Smooth muscle cell (in vitro differentiated cells): ENCODE results near the gene FBXL5. TPM values are rescaled to one million over a fixed set of nuclear protein-coding genes. Genes with fewer than 3 reads are reported as not detected.

Experiments
- DNase-seq: peaks from one replicate; lab custom pipeline; 2025; ENCODE audit not compliant: unreplicated experiment; lab: John Stamatoyannopoulos, UW
- H2AFZ ChIP-seq: fragments of 200-600 bp; sonication (generic); 2 replicates; pipeline ENCODE4 v1.6.0; 2016; ENCODE audit warnings: antibody characterized with exemption, low read depth, mild to moderate bottlenecking
- H3F3A ChIP-seq: fragments of 200-600 bp; sonication (generic); 2 replicates; pipeline ENCODE4 v1.6.0; 2017; ENCODE audit warnings: antibody characterized with exemption, low read depth
- H3K27ac ChIP-seq: fragments of 200-600 bp; sonication (generic); 2 replicates; pipeline ENCODE4 v1.5.1; 2016; ENCODE audit warnings: low read depth, mild to moderate bottlenecking
- H3K27me3 ChIP-seq: fragments of 200-600 bp; sonication (generic); 2 replicates; pipeline ENCODE4 v1.6.1; 2016; ENCODE audit warnings: low read depth, mild to moderate bottlenecking
- H3K36me3 ChIP-seq: fragments of 200-600 bp; sonication (generic); 2 replicates; pipeline ENCODE4 v1.5.1; 2016; ENCODE audit warnings: low read depth
- H3K4me1 ChIP-seq: fragments of 200-600 bp; sonication (generic); 2 replicates; pipeline ENCODE4 v1.5.1; 2016; ENCODE audit warnings: low read depth
- H3K4me2 ChIP-seq: fragments of 200-600 bp; sonication (generic); 2 replicates; pipeline ENCODE4 v1.6.0; 2016; ENCODE audit warnings: mild to moderate bottlenecking
- H3K4me3 ChIP-seq: fragments of 200-600 bp; sonication (generic); 2 replicates; pipeline ENCODE4 v1.5.1; 2016; ENCODE audit warnings: mild to moderate bottlenecking
- H3K79me2 ChIP-seq: fragments of 200-600 bp; sonication (generic); 2 replicates; pipeline ENCODE4 v1.6.0; 2016; ENCODE audit warnings: low read depth, mild to moderate bottlenecking
- H3K9ac ChIP-seq: fragments of 200-600 bp; sonication (generic); 2 replicates; pipeline ENCODE4 v1.6.0; 2016; ENCODE audit warnings: low read depth
- H3K9me3 ChIP-seq: fragments of 200-600 bp; sonication (generic); replicated peaks from 2 replicates; pipeline ENCODE4 v1.5.1; 2016; ENCODE audit warnings: low read depth
- H4K20me1 ChIP-seq: fragments of 200-600 bp; sonication (generic); 2 replicates; pipeline ENCODE4 v1.6.0; 2016; ENCODE audit warnings: low read depth
- CTCF ChIP-seq: fragments of 200-600 bp; sonication (generic); IDR thresholded peaks from 2 replicates; pipeline ENCODE4 v1.5.1; 2017; ENCODE audit warnings: borderline replicate concordance, mild to moderate bottlenecking, antibody characterized with exemption; ENCODE audit not compliant: insufficient read depth, poor library complexity, severe bottlenecking
- WGBS: methylation state at CpG from one replicate; pipeline ENCODE4 v1.1.7; 2016; ENCODE audit warnings: low lambda C conversion rate; 5-methylcytosine and 5-hydroxymethylcytosine counted together
- polyA plus RNA-seq: library from polyadenylated mRNA; unstranded; fragments of >200 nt; fragmentation: Nextera tagmentation; extraction: Ambion mirVana; gene quantifications from 2 replicates; pipeline ENCODE4 v1.2.1, GENCODE V29; 2016
- total RNA-seq: library from RNA; depleted of rRNA; stranded (reverse); fragments of >200 nt; gene quantifications from 2 replicates; pipeline ENCODE4 v1.2.3, GENCODE V29; 2014

Gene FBXL5
- total and polyA plus RNA-seq, 2 experiments from 2014 or later: 47.0 to 94.6 TPM

GRCh38 chr4:15585331-15585730, 69.8 kb downstream of the FBXL5 start:
- no peak for DNase-seq
- Histone ChIP-seq H3K9ac (no peak overlapping the region), H3F3A (no peaks in the 10 kb centered on the region), H3K4me2 (no peak overlapping the region), H3K36me3 (no peaks in the 10 kb centered on the region), H2AFZ (no peak overlapping the region), H3K79me2 (no peaks in the 10 kb centered on the region), H3K4me1 (peaks cover 3% of the 10 kb centered on the region), H3K27ac (no peak overlapping the region), H3K4me3 (no peak overlapping the region), H3K27me3 (no peaks in the 10 kb centered on the region), H3K9me3 (no peaks in the 10 kb centered on the region), H4K20me1 (peaks cover 8% of the 10 kb centered on the region)
- WGBS: 97% methylated on average over 2 of the region's 2 CpGs
- no peak for TF ChIP-seq CTCF

GRCh38 chr4:15584785-15585184, 70.4 kb downstream of the FBXL5 start:
- no peak for DNase-seq
- WGBS: 100% methylated on average over 1 of the region's 1 CpG

GRCh38 chr4:15577508-15577907, 77.6 kb downstream of the FBXL5 start:
- Histone ChIP-seq H2AFZ (no peak overlapping the region), H3K9me3 (no peaks in the 10 kb centered on the region), H3F3A (no peaks in the 10 kb centered on the region), H4K20me1 (peaks cover 13% of the 10 kb centered on the region), H3K4me2 (no peak overlapping the region), H3K4me3 (no peak overlapping the region), H3K27ac (no peak overlapping the region), H3K79me2 (no peaks in the 10 kb centered on the region), H3K27me3 (no peaks in the 10 kb centered on the region), H3K36me3 (no peaks in the 10 kb centered on the region), H3K9ac (no peak overlapping the region), H3K4me1 (peaks cover 3% of the 10 kb centered on the region)
- no peak for TF ChIP-seq CTCF
- no peak for DNase-seq

More at GRCh38 chr4:15584785-15585184, 70.4 kb downstream of the FBXL5 start:
- Histone ChIP-seq H3K36me3 (no peaks in the 10 kb centered on the region), H3K27ac (no peak overlapping the region), H3K4me3 (no peak overlapping the region), H3K79me2 (no peaks in the 10 kb centered on the region), H3K4me2 (no peak overlapping the region), H3K9me3 (no peaks in the 10 kb centered on the region), H4K20me1 (peaks cover 8% of the 10 kb centered on the region), H3K9ac (no peak overlapping the region), H3K4me1 (peaks cover 3% of the 10 kb centered on the region), H3F3A (no peaks in the 10 kb centered on the region), H2AFZ (no peak overlapping the region), H3K27me3 (no peaks in the 10 kb centered on the region)
- TF ChIP-seq CTCF: no peak

GRCh38 chr4:15575966-15576365, 79.2 kb downstream of the FBXL5 start:
- no peaks in the 10 kb centered on the region for H3K36me3 ChIP-seq
- no peak overlapping the region for H2AFZ ChIP-seq
- no peak for DNase-seq
- no peaks in the 10 kb centered on the region for H3K79me2 ChIP-seq
- TF ChIP-seq CTCF: no peak
- H3K27me3 ChIP-seq: no peaks in the 10 kb centered on the region
- H3K4me2 ChIP-seq: no peak overlapping the region
- no peaks in the 10 kb centered on the region for H3K9me3 ChIP-seq
- no peak overlapping the region for H3K27ac ChIP-seq
- no peak overlapping the region for H3K4me3 ChIP-seq
- no peaks in the 10 kb centered on the region for H3K4me1 ChIP-seq
- H3K9ac ChIP-seq: no peak overlapping the region
- WGBS: 14% methylated on average over 2 of the region's 2 CpGs
- no peaks in the 10 kb centered on the region for H3F3A ChIP-seq
- peaks cover 9% of the 10 kb centered on the region for H4K20me1 ChIP-seq
